ENCODE measurements around the gene RAVER1. TPM values are rescaled to one million over a fixed set of nuclear protein-coding genes. Genes with fewer than 3 reads are reported as not detected.
A peak's percentile ranks its signal among the peaks of the same experiment; 100 is the strongest.

Gene RAVER1
- total RNA-seq, 1 experiment from 2014 or later: 55.1 TPM

- peaks cover 33% of the 10 kb centered on the region for H3K4me1 ChIP-seq
- Mint-ChIP-seq H3K9me3 (ENCODE audit: unreplicated experiment) (no peaks in the 10 kb centered on the region), H3K27ac (ENCODE audit: unreplicated experiment) (peak within 1 kb of the TSS; percentile 77), H3K27me3 (ENCODE audit: insufficient read depth, unreplicated experiment) (peaks cover 7% of the 10 kb centered on the region), H3K4me3 (ENCODE audit: unreplicated experiment) (peak within 1 kb of the TSS; percentile 87), H3K36me3 (ENCODE audit: insufficient read depth, unreplicated experiment) (peaks cover 20% of the 10 kb centered on the region), H3K4me1 (ENCODE audit: low read depth, unreplicated experiment) (peaks cover 24% of the 10 kb centered on the region)
- ChIA-PET POLR2A (interaction anchor here (0.6 to 1.8 kb wide), 9 partner anchors 10 to 191 kb away, joined by 3 to 22 read pairs (median 5); partner anchors contain the start of genes ICAM1, RAVER1 and TYK2), CTCF (interaction anchor here (1.1 to 2.8 kb wide), 7 partner anchors 20 to 101 kb away, joined by 3 to 34 read pairs (median 9); partner anchors contain the start of genes ICAM1 and TYK2)
- peaks cover 1% of the 10 kb centered on the region for H3K36me3 ChIP-seq (ENCODE audit: control insufficient read depth, insufficient read depth, low read length)
- intact Hi-C loops (cut with micrococcal nuclease; ENCODE audit: unreplicated experiment): loop anchor here (5.0 kb wide), 1 partner anchor 42 kb away; the partner anchor contains the start of gene RAVER1
- BruUV-seq (replicated peaks): no TSS peak
- no peaks in the 10 kb centered on the region for H3K27me3 ChIP-seq (replicated peaks; ENCODE audit: control insufficient read depth, insufficient read depth, low read length)
- peak in 1 of 2 experiments; percentile 19 for DNase-seq
- TF ChIP-seq CTCF (IDR thresholded peaks at IDR 0.05; ENCODE audit: insufficient read depth in 1 of 2, low read depth in 1 of 2, low read length in 1 of 2, severe bottlenecking in 1 of 2, unreplicated experiment in 1 of 2): no peak
- H3K9me3 ChIP-seq: no peaks in the 10 kb centered on the region
- peak within 1 kb of the TSS; percentile 48 for H3K4me3 ChIP-seq (ENCODE audit: low read depth, low read length)
These were observed 43.4 kb downstream of the RAVER1 start, which contains the start of gene ICAM5 for GRCh38 chr19:10289836-10290356. Gene ICAM5, plus strand, starts transcription at chr19:10289952. Its CDS starts 92 bp downstream, at chr19:10290044.

DNA sequence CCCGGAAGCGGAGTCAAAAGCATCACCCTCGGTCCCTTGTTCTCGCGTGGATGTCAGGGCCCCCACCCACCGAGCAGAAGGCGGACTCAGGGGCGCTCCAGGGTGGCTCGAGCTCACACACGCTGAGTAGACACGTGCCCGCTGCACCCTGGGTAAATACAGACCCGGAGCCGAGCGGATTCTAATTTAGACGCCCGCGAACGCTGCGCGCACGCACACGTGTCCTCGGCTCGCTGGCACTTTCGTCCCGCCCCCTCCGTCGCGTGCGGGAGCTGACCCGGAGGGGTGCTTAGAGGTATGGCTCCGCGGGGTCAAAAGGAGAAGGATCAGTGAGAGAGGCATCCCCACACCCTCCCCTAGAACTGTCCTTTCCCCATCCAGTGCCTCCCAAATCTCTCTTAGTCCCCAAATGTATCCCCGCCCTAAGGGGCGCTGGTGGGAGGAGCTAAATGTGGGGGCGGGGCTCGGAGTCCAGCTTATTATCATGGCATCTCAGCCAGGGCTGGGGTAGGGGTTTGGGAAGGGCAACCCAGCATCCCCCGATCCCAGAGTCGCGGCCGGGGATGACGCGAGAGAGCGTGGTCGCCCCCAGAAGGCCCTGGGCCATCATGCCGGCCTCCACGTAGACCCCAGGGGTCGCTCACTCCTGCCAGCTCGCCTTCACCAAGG is 44.0 kb downstream of the RAVER1 start:
- no peaks in the 10 kb centered on the region for H3K9me3 ChIP-seq
- BruUV-seq (replicated peaks): no TSS peak
- H3K4me1 ChIP-seq: peaks cover 33% of the 10 kb centered on the region
- Mint-ChIP-seq H3K27ac (ENCODE audit: unreplicated experiment) (peak overlapping the region; percentile 77), H3K27me3 (ENCODE audit: insufficient read depth, unreplicated experiment) (peaks cover 7% of the 10 kb centered on the region), H3K4me3 (ENCODE audit: unreplicated experiment) (peak overlapping the region; percentile 87), H3K4me1 (ENCODE audit: low read depth, unreplicated experiment) (peaks cover 24% of the 10 kb centered on the region), H3K36me3 (ENCODE audit: insufficient read depth, unreplicated experiment) (peaks cover 21% of the 10 kb centered on the region), H3K9me3 (ENCODE audit: unreplicated experiment) (no peaks in the 10 kb centered on the region)
- peak; percentile 61 to 78 for DNase-seq
- H3K4me3 ChIP-seq (ENCODE audit: low read depth, low read length): peak overlapping the region; percentile 48
- TF ChIP-seq CTCF (IDR thresholded peaks at IDR 0.05; ENCODE audit: insufficient read depth in 1 of 2, low read depth in 1 of 2, low read length in 1 of 2, severe bottlenecking in 1 of 2, unreplicated experiment in 1 of 2): no peak
- no peaks in the 10 kb centered on the region for H3K27me3 ChIP-seq (replicated peaks; ENCODE audit: control insufficient read depth, insufficient read depth, low read length)
- ChIA-PET POLR2A (interaction anchor here (0.6 to 1.8 kb wide), 10 partner anchors 9 to 190 kb away, joined by 3 to 22 read pairs (median 5); partner anchors contain the start of genes ICAM1, RAVER1 and TYK2), CTCF (interaction anchor here (1.1 to 2.8 kb wide), 7 partner anchors 19 to 101 kb away, joined by 3 to 34 read pairs (median 9); partner anchors contain the start of genes ICAM1 and TYK2)
- H3K36me3 ChIP-seq (ENCODE audit: control insufficient read depth, insufficient read depth, low read length): peaks cover 1% of the 10 kb centered on the region
- intact Hi-C loops (cut with micrococcal nuclease; ENCODE audit: unreplicated experiment): loop anchor here (5.0 kb wide), 1 partner anchor 43 kb away; the partner anchor contains the start of gene RAVER1

- H3K27ac Mint-ChIP-seq (ENCODE audit: unreplicated experiment): peak overlapping the region; percentile 77
- Histone ChIP-seq H3K27me3 (replicated peaks; ENCODE audit: control insufficient read depth, insufficient read depth, low read length) (no peaks in the 10 kb centered on the region), H3K9me3 (no peaks in the 10 kb centered on the region), H3K4me1 (peaks cover 37% of the 10 kb centered on the region), H3K4me3 (ENCODE audit: low read depth, low read length) (peak overlapping the region; percentile 48), H3K36me3 (ENCODE audit: control insufficient read depth, insufficient read depth, low read length) (peaks cover 2% of the 10 kb centered on the region)
- H3K4me3 Mint-ChIP-seq (ENCODE audit: unreplicated experiment): peak overlapping the region; percentile 87
- H3K9me3 Mint-ChIP-seq (ENCODE audit: unreplicated experiment): no peaks in the 10 kb centered on the region
- peaks cover 21% of the 10 kb centered on the region for H3K36me3 Mint-ChIP-seq (ENCODE audit: insufficient read depth, unreplicated experiment)
- CTCF ChIA-PET: interaction anchor here (1.2 to 2.8 kb wide), 6 partner anchors 18 to 102 kb away, joined by 4 to 34 read pairs (median 9); partner anchors contain the start of genes ICAM1 and TYK2
- peak; percentile 82 to 85 for DNase-seq
- POLR2A ChIA-PET: interaction anchor here (0.7 to 1.8 kb wide), 6 partner anchors 12 to 174 kb away, joined by 3 to 22 read pairs (median 5); partner anchors contain the start of genes ICAM1, RAVER1 and TYK2
- TF ChIP-seq CTCF (IDR thresholded peaks at IDR 0.05; ENCODE audit: insufficient read depth in 1 of 2, low read depth in 1 of 2, low read length in 1 of 2, severe bottlenecking in 1 of 2, unreplicated experiment in 1 of 2): no peak
- intact Hi-C loops (cut with micrococcal nuclease; ENCODE audit: unreplicated experiment): loop anchor here (5.0 kb wide), 1 partner anchor 44 kb away; the partner anchor contains the start of gene RAVER1
- H3K27me3 Mint-ChIP-seq (ENCODE audit: insufficient read depth, unreplicated experiment): peaks cover 7% of the 10 kb centered on the region
- H3K4me1 Mint-ChIP-seq (ENCODE audit: low read depth, unreplicated experiment): peaks cover 24% of the 10 kb centered on the region
- no TSS peak for BruUV-seq (replicated peaks)
These were observed 44.6 kb downstream of the RAVER1 start for GRCh38 chr19:10288662-10289166.

Measured in Caco-2 (cell line).